Activated CD4-positive, CD25-positive, alpha-beta regulatory T cell treated with anti-CD3 and anti-CD28 coated beads, Interleukin-2, amount 50 U/mL, for 16 hours (primary cell): ENCODE results near the gene SELENOW.
"Not testable (repeated sequence)": the region's sequence is repeated elsewhere in the genome, so short reads cannot be mapped to it uniquely, and the experiment has no call there.

Source experiments
- DNase-seq: peaks from one replicate; pipeline ENCODE4 v3.0.0-alpha.2; 2020; ENCODE audit warnings: low read depth, low spot score

SELENOW gene

DNA sequence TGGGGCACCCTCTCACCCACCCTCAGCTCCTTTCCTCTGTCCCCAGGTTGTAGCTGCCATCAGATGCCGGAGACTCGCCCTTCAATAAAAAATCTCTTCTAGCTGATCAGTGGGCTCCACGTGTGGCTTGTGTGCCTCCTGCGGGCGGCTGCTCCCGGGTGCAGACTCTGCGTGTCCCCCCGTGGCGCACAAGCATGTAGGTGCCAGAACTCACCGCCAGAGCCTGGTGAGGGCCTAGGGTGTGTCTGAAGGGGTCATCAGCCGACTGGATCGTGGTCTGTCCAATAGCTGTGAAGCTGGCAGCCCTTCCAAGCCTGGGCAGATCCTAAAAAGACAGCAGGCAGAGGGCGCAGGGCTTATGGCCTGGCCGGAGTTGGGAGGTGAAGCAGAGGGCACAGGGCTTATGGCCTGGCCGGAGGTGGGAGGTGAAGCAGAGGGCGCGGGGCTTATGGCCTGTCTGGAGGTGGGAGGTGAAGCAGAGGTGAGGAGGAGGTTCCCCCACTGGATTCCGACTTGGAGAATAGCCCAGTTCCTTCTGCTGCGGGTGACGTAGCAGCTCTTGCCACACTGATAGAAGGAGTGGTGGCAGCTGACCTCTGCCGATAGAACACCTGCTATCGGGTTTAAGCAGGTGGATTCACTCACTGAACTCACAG lies 21.4 kb upstream of the SELENOW start:
- no peak for DNase-seq

DNA sequence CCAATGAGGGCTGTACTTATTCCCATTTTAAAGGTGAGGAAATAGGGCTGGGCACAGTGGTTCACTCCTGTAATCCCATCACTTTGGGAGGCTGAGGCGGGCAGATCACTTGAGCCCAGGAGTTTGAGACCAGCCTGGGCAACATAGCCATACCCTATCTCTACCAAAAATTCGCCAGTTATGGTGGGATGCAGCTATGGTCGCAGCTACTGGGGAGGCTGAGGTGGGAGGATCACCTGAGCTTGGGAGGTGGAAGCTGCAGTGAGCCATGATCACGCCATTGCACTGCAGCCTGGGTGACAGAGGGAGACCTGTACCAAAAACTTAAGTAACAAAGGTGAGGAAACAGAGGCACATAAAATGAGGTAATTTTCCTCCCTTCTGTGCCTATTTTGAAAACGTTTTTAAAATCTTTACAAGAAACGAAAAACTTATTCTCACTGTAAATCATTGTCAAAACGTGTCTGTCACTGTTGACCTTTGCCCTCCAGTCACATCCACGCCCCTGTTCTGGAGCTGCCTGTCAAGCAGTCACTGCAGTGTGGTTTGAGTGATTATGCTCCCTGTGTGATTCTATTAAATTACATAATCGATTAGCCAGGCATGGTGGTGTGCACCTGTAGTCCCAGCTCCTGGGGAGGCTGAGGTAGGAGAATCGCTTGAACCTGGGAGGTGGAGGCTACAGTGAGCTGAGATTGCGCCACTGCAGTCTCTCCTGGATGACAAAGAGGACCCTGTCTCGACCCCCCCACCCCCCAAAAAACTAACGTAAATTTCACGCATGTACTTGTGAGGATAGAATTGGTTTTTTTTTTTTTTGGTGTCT lies 20.7 kb upstream of the SELENOW start:
- DNase-seq, result no peak

DNA sequence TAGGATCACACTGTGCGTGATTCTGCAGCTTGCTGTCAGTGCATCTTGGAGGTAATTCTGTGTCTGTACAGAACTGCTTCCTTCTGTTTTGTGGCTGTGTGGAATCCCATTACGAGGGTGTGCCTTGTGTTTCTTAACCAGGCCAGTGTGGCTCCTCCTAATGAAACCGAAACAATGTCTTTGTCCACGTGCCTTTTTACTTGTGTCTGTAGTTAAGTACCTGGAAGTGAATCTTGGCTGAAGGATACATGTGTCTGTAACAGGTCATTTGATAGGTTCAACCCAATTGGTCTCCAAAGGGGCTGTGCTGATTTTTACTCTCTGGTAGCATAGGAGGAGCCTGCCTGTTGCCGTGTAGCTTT lies 20.1 kb upstream of the SELENOW start:
- DNase-seq, result no peak

DNA sequence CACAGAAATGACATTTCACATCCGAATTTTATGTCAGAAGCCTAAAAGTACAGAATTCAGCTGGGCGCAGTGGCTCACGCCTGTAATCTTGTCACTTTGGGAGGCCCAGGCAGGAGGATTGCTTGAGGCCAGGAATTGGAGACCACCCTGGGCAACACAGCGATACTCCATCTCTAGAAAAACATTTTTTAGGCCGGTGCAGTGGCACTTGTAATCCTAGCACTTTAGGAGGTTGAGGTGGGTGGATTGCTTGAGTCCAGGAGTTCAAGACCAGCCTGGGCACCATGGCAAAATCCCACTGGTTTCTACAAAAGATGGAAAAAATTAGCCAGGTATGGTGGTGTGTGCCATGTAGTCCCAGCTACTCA lies 17.9 kb upstream of the SELENOW start:
- no peak for DNase-seq

DNA sequence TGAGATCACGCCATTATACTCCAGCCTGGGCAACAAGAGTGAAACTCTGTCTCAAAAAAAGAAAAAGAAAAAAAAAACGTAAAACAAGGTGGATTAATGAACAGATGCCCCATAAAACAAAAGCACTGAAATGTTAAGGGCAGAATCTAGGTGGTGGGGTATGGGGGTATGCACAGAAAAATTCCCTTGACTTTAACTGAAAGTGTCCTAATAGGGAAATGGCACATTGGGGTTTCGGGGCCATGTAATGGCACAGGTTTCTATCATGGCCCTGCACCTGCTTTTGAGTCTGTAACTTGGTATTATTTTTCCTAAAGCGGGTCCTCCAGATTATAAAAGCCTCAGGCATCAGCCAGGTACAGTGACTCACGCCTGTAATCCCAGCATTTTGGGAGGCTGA lies 16.9 kb upstream of the SELENOW start:
- no peak for DNase-seq

DNA sequence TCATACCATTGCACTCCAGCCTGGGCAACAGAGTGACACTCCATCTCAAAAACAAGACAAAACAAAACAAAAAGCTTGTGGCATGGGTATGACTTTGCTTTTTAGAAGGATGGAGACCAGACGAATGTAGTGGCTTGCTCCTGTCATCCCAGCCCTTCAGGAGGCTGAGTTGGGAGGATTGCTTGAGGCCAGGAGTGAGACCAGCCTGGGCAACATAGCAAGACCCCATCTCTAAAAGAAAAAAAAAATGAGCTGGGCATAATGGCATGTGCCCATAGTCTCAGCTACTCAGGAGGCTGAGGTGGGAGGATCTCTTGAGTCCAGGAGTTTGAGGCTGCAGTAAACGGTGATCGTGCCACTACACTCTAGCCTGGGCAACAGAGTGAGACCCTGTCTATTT lies 16.4 kb upstream of the SELENOW start:
- DNase-seq, result no peak

DNA sequence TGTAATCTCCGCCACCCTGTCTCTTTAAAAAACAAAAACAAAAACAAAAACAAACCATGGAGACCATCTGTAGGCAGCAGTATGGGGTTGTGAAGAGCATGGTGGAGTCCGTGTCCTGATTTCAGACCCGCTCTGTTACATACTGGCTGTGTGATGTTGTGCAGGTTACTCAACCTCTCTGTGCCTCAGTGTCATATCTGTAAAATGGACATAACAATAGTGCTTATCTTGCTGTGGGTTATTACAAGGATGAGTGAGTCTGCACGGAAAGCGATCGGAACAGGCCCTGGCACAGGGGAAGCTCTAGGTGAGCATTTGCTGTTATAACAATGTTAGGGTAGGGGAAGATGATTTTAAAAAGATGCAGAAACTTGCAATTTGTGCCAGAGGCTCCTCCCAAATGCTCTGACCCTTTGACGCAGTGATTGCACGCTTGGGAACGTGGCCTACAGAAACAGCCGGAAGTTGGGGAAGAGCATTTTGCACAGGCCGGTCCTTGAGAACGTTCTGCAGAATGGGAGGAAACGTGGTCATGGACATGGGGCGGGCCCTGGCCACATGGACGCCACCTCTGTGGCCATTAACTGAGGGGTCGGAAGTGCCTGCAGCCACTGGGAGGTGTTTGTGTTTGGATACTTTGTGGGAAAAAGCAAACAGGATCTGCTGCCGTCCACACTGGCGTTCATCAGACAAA lies 15.7 kb upstream of the SELENOW start:
- no peak for DNase-seq

DNA sequence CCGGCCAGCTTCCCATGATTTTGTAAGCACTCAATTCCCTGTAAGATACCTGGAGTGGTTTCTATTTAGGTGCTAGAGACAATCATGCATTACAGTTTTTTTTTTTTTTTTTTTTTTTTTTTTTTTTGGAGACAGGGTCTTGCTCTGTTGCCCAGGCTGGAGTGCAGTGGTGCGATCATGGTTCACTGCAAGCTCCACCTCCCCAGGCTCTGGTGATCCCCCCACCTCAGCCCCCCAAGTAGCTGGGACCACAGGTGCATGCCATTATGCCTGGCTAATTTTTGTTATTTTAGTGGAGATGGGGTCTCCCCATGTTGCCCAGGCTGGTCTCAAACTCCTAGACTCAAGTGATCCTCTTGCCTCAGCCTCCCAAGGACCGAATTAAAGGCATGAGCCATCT lies 13.8 kb upstream of the SELENOW start:
- DNase-seq, result not testable (repeated sequence)

DNA sequence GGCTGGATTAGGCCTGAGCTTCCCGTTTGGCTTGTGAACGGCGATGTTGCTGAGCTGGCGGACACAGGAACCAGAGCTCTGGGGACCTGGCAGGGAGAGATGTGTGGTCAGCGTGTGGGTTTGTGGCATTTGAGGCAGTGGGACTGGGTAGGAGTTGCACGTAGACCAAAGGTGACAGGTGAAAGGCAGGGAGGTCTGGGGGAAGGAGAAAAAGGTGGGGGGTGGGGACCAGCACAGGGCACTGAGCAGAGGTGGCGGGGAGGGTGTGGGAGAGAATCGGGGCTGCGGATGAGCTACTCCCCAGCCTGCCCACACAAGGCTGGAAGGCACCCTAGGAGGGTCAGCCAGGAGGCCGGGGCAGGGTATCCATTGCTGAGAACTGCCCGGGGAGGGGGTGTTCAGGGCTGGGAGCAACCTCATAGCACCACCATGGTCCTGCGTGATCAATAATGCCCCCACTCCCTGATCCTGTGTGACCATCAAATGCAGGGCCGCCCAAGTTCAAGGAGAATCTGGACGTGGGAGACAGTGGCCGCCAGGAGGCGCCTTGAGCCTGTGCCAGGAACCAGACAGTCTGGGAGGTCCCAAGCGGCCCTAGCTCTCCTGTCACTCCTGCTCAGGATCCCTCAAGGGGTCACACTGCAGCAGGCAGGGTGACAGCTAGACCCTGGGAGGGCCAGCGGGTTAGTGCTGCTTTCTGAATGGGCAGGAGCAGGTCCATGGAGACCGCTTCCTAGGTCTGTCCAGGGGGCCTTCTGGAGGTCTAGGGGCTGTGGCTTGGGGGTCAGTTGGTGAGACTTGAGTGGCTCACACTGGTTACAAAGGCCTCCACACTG lies 12.8 kb upstream of the SELENOW start:
- no peak for DNase-seq

DNA sequence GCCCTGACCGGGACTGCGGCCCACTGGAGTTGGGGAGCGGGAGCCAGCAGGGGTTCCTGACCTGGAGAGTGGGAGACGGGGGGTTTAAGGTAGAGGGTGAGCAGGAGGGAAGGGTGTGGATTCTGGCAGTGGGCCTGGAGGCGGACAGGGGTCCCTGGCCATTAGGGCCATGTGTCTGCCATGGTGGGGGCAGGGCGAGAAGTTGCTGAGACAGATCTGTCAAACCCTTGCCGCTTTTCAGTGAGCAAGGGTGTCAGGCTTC lies 12.2 kb upstream of the SELENOW start:
- DNase-seq, result no peak

DNA sequence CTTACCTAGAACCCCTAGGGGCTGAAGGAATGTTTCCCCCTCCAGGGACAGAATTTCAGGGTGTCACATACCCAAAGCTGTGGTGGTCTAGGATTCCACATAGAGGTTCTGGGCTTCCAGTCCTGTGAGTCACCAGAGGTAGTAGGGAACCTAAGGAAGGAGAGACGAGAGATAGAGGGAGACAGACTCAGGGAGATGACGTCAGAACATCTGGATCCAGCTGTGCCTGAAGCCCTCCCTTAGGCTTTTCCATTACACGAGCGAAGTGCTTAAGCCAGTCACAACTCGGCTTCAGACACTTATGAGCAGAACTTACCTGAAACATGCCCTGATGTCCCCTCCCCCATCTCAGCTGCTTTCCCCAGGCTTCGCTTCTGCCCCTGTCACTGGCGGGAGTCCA lies 11.8 kb upstream of the SELENOW start:
- DNase-seq, result no peak

DNA sequence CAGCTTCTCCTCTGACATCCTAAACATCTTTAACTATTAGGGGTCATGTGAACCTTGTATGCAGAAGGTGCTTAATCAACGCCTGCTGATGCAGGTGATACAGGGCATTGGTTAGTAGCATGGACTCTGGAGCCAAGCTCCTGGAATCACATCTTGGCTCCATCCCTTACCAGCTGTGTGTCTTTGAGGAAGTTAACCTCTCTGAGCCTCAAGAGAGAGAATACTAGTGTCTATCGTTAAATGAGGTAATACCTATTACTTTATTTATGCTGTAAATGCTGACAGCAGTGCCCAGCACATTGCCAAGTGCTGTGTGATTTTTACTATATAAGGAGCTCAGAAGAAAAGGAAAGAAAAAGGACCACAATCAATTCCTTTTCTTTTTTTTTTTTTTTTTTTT lies 11.2 kb upstream of the SELENOW start:
- no peak for DNase-seq

DNA sequence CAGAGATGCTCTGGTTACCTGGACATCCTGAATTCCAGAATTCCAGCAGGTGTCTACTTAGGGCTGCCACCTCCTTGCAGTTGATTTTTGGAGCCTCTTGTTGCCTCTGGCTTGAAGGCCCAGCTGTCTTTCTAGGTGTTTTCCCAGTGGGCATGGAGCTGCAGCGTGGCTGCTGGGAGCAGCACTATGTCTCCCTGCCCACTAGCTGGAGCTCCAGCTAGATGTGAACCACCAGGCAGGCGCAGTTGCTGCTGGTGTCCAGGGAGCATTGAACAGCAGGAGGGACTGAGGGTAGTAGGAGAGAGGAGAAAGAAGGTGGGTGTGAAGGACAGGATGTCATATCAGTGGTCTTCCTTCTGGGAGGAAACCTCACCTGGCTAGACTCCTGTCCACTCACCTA lies 9.9 kb upstream of the SELENOW start:
- no peak for DNase-seq

DNA sequence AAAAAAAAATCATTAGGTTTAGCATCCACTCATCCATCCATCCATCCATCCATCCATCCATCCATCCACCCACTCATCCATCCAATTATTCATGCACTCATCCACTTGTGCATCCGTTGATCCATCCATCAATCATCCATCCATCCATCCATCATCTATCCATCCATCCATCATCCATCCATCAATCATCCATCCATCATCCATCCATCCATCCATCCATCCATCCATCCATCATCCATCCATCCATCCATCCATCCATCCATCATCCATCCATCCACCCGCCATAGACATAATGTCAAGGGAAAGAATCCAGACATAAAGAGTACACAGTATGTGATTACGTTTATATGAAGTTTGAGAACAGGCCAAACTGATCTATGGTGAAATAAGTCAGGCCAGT lies 9.0 kb upstream of the SELENOW start:
- DNase-seq, result no peak

DNA sequence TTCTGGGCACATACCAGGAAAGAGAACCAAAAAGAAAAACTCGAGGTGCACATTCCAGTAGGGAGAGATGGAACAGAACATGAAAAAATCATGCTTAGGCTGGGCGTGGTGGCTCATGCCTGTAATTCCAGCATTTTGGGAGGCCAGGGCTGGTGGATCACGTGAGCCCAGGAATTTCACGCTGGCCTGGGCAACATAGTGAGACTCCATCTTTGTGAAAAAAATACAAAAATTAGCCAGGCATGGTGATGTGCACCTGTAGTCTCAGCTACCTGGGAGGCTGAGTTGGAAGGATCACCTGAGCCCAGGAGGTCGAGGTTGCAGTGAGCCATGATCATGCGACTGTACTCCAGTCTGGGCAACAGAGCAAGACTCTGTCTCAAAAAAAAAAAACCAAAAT lies 7.2 kb upstream of the SELENOW start:
- not testable (repeated sequence) for DNase-seq

DNA sequence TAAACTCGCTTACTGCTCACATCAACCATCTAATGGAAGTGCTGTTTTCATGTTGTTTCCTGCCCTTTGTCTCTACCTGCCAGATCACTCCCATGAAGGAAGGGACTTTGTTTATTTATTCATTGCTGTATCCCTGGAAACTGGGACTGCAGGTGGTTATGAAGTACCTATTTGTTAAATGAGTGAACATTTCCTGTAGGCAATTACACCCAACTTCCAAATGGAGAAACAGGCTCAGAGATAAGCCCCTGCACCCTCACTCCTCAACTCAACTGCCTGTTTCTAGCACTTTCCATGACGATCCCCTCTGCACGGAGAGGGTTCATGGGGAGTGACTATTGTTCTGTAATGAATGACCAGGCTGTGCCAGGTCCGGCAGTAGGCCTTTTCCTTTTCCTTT lies 1.9 kb upstream of the SELENOW start:
- DNase-seq, result no peak

DNA sequence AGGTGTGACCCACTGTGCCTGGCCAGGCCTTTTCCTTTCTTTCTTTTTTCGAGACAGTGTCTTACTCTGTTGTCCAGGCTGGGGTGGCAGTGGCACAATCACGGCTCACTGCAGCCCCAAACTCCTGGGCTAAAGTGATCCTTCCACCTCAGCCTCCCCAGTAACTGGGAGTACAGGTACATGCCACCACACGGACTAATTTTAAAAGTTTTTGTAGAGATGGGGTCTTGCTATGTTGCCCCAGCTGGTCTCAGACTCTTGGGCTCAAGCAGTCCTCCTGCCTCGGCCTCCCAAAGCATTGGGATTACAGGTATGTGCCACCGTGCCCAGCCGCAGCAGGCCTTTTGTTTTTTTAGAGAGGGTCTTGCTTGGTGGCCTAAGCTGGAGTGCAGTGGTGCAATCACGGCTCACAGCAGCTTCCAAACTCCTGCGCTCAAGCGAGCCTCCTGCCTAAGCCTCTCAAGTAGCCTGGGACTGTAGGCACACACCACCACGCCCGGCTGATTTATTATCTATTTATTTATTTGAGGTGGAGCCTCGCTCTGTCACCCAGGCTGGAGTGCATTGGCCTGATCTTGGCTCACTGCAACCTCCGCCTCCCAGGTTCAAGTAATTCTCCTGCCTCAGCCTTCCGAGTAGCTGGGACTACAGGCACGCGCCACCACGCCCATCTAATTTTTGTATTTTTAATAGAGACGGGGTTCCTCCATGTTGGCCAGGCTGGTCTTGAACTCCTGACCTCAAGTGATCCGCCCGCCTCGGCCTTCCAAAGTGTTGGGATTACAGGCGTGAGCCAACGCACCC lies 1.1 kb upstream of the SELENOW start:
- not testable (repeated sequence) for DNase-seq

DNA sequence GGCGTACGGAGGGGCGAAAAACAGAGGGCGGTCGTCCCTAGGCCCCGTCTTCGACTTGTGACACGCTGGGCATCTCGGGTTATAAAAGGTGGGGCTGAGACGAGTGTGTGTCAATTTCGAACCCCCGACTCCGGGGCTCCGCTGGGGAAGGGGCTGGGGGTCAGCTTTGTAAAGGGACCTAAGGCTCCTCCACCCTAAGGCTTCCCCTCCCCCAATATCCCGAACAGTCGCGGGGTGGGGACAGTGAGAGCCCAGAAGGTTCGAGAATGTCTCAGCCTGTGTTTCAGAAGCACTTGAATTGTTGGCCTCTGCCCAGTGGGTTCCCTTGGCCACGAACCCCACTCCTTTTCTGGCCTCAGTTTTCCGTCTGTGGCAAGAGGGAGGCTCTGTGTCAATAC lies 450 bp downstream of the SELENOW start:
- no peak for DNase-seq

DNA sequence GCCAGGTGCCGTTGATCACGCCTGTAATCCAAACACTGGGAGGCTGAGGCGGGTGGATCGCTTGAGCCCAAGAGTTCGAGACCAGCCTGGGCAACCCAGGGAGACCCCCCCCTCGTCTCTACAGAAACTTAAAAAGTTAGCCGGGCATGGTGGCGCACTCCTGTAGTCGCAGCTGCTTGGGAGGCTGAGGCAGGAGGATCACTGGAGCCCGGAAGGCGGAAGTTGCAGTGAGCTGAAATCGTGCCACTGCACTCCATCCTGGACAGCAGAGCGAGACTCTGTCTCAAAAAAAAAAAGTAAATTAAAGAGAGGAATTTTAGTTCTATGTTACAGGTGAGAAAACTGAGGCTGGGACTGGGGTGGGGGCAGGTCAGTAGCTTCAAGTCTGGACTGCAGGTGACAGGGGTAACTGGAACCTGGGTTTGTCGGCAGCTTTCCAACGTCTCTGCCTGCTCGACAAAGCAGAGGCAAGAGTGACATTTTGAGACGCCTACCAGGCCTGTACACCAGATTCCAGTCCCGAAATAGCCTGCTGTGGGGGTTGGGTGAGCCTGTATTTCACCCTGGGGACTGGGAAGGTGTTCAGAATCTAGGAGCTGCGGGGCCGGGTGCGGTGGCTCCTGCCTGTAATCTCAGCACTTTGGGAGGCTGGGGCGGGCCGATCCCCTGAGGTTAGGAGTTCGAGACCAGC lies 1.2 kb downstream of the SELENOW start:
- no peak for DNase-seq

DNA sequence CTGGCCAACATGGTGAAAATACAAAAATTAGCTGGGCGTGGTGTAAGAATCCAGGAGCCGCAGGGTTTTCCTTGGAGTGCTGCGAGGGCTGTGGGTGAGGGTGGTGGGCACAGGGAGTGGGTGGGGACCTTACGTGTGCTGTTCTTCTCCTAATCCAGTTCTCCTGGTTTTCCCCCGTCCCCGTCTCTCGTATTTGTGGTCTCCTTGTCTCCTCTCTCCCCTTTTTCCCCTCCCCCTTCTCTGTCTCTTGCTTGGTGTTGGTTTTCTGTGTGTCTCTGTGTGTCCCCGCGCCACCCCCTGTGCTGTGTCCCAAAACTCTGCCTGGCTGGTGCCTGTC lies 1.7 kb downstream of the SELENOW start:
- DNase-seq, result no peak
